Activated CD8-positive, alpha-beta T cell treated with anti-CD3 and anti-CD28 coated beads for 36 hours (primary cell): ENCODE results near the gene MAP3K2. TPM values are rescaled to one million over a fixed set of nuclear protein-coding genes. Genes with fewer than 3 reads are reported as not detected.

ENCODE experiments used
- ATAC-seq: fragments of 200-7000 bp; cut with Tn5 transposase; one replicate; pipeline ENCODE4 v1.10.0; 2021; ENCODE audit warnings: mild to moderate bottlenecking, moderate library complexity
- CTCF ChIA-PET: fragments of 350-600 bp; sonication (Branson Sonifier 250); formaldehyde crosslinking; loops from one replicate; lab custom pipeline; 2021; ENCODE audit warnings: antibody characterized with exemption; lab: Charles Lee
- POLR2A ChIA-PET: fragments of 350-600 bp; sonication (Branson Sonifier 250); formaldehyde crosslinking; loops from one replicate; lab custom pipeline; 2021; ENCODE audit warnings: antibody characterized with exemption; lab: Charles Lee
- DNase-seq: peaks from one replicate; pipeline ENCODE4 v3.0.0-alpha.2; 2020
- H3K27ac Mint-ChIP-seq: one replicate; pipeline ENCODE4 v1.8.0; 2021; ENCODE audit warnings: mild to moderate bottlenecking, mixed read lengths
- H3K27me3 Mint-ChIP-seq: one replicate; pipeline ENCODE4 v1.8.0; 2021; ENCODE audit warnings: mixed read lengths
- H3K36me3 Mint-ChIP-seq: one replicate; pipeline ENCODE4 v1.8.0; 2021; ENCODE audit warnings: low read depth, mixed read lengths
- H3K4me1 Mint-ChIP-seq: one replicate; pipeline ENCODE4 v1.8.0; 2021; ENCODE audit warnings: low read depth, mixed read lengths
- H3K4me3 Mint-ChIP-seq: one replicate; pipeline ENCODE4 v1.8.0; 2021; ENCODE audit warnings: mild to moderate bottlenecking, moderate library complexity, mixed read lengths
- H3K9me3 Mint-ChIP-seq: one replicate; pipeline ENCODE4 v1.8.0; 2021; ENCODE audit warnings: mixed read lengths
- CTCF ChIP-seq: fragments of 200-600 bp; IDR thresholded peaks from one replicate; pipeline ENCODE4 v1.8.0; 2022; ENCODE audit warnings: antibody characterized with exemption, mild to moderate bottlenecking
- intact Hi-C: fragments of 100-400 bp; cut with micrococcal nuclease; formaldehyde crosslinking; loops from one replicate; pipeline ENCODE4 v1.10.0; 2022
- total RNA-seq, 2 experiments: library from RNA; stranded (reverse); gene quantifications; one replicate each; pipeline ENCODE4 v1.2.3, GENCODE V29; 2021

MAP3K2 gene
- total RNA-seq, 2 experiments from 2014 or later, result 54.7 to 55.5 TPM

- DNase-seq, result no peak
- Mint-ChIP-seq H3K27me3 (peaks cover 23% of the 10 kb centered on the region), H3K4me3 (no peak overlapping the region), H3K36me3 (no peaks in the 10 kb centered on the region), H3K4me1 (peaks cover 8% of the 10 kb centered on the region), H3K9me3 (no peaks in the 10 kb centered on the region), H3K27ac (no peak overlapping the region)
- intact Hi-C loops, result no loop called here
- POLR2A ChIA-PET, result interaction anchor here (0.7 kb wide), 1 partner anchor 14 kb away, joined by 3 read pairs; no protein-coding TSS in a partner anchor
- CTCF ChIA-PET, result interaction anchor here (1.1 kb wide), 1 partner anchor 52 kb away, joined by 3 read pairs; no protein-coding TSS in a partner anchor
- ATAC-seq, result no peak
- TF ChIP-seq CTCF, result no peak
These were observed 39.7 kb upstream of the MAP3K2 start for GRCh38 chr2:127427376-127428056.

GRCh38 chr2:127426501-127427354 lies 39.0 kb upstream of the MAP3K2 start:
- H3K4me3 Mint-ChIP-seq, result no peak overlapping the region
- ChIA-PET POLR2A (no interaction called here), CTCF (interaction anchor here (1.1 kb wide), 1 partner anchor 53 kb away, joined by 3 read pairs; no protein-coding TSS in a partner anchor)
- H3K9me3 Mint-ChIP-seq, result no peaks in the 10 kb centered on the region
- peaks cover 30% of the 10 kb centered on the region for H3K27me3 Mint-ChIP-seq
- no peak overlapping the region for H3K27ac Mint-ChIP-seq
- TF ChIP-seq CTCF, result no peak
- H3K36me3 Mint-ChIP-seq, result no peaks in the 10 kb centered on the region
- H3K4me1 Mint-ChIP-seq, result peaks cover 8% of the 10 kb centered on the region
- ATAC-seq (no peak), DNase-seq (no peak)
- intact Hi-C loops, result no loop called here

- Mint-ChIP-seq H3K27me3 (peaks cover 38% of the 10 kb centered on the region), H3K27ac (no peak overlapping the region), H3K9me3 (no peaks in the 10 kb centered on the region), H3K4me1 (peaks cover 8% of the 10 kb centered on the region), H3K4me3 (no peak overlapping the region), H3K36me3 (no peaks in the 10 kb centered on the region)
- ATAC-seq (no peak), DNase-seq (no peak)
- CTCF ChIA-PET, result interaction anchor here (1.5 to 2.1 kb wide), 2 partner anchors 10 to 71 kb away, joined by 3 to 5 read pairs; no protein-coding TSS in a partner anchor
- intact Hi-C loops, result no loop called here
- POLR2A ChIA-PET, result no interaction called here
- TF ChIP-seq CTCF, result no peak
These were observed 38.0 kb upstream of the MAP3K2 start for GRCh38 chr2:127425540-127426490.

GRCh38 chr2:127424598-127425520 lies 37.1 kb upstream of the MAP3K2 start:
- H3K27me3 Mint-ChIP-seq, result peaks cover 40% of the 10 kb centered on the region
- no peak for DNase-seq
- H3K36me3 Mint-ChIP-seq, result no peaks in the 10 kb centered on the region
- H3K27ac Mint-ChIP-seq, result no peak overlapping the region
- POLR2A ChIA-PET, result interaction anchor here (0.6 kb wide), 1 partner anchor 131 kb away, joined by 3 read pairs; the partner anchor contains the start of gene ERCC3
- CTCF ChIA-PET, result interaction anchor here (0.8 to 2.4 kb wide), 6 partner anchors 9 to 70 kb away, joined by 3 to 8 read pairs (median 3); no protein-coding TSS in a partner anchor
- H3K9me3 Mint-ChIP-seq, result no peaks in the 10 kb centered on the region
- no peak overlapping the region for H3K4me3 Mint-ChIP-seq
- H3K4me1 Mint-ChIP-seq, result peaks cover 8% of the 10 kb centered on the region
- TF ChIP-seq CTCF, result no peak
- intact Hi-C loops, result no loop called here
- no peak for ATAC-seq
